SIG-M5 treated with dmso at 0.1 percent for 504 hours (cell line): ENCODE results near the gene BRD2.

Experiments
- DNase-seq: peaks from one replicate; lab custom pipeline; 2025; ENCODE audit not compliant: unreplicated experiment; lab: John Stamatoyannopoulos, UW

BRD2 gene

DNA sequence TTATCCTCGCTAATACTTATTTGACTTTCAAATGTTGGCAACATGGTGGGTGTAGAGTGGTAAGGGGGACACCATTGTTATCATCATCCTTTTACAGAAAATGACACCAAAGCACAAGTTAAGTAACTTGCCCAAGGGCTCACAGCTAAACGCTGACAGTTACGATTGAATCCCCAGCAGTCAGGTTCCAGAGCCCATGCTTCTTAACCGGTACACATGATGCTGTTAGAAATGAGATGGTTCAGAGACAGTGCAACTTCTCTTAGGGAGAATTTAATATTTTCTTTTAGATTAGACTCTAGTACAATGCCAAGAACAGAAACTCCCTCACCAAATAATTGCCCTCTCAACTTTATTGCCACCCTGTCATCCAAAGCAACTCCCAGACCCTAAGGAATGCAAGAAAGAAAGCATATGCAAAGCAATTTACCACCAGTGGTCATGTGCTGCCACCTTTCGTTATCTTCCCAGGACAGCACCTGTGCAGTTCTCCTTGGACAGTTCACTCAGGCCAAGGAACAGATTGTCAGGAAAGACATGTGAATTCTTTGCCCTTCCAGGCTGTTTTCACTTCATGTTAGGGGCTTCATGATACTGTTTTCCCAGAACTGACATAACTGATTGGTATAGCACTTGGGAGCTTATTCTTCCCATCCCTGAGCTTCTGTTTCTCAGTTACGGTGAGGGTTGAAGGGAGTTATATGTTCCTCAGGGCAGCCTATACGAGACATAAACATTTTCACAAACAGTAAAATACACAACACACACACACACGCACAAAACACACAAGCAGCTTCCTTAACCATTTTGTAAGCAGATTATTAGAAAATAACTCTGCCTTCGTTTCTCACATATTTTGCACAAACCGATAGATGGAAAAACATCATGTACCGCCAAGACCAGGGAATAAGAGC, 20.6 kb upstream of the BRD2 start:
- peak; percentile 19 for DNase-seq

DNA sequence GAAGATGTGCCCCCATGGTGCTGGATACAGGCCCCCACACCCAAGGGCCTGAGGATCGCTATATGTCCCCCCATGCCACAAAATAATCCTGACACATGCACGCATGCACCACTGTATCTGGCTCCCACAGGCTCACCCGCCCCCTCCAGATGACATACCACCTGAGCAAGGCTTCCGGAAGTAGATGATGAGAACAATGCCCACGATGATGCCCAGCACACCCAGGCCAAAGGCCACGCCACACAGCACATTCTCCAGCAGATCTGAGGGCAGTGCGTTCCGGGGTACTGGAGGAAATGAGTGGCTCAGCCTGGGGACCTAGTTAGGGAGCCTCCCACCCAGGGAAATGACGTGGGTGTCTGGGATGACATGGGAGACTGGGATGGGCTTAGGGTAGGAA, 19.3 kb upstream of the BRD2 start:
- no peak for DNase-seq

DNA sequence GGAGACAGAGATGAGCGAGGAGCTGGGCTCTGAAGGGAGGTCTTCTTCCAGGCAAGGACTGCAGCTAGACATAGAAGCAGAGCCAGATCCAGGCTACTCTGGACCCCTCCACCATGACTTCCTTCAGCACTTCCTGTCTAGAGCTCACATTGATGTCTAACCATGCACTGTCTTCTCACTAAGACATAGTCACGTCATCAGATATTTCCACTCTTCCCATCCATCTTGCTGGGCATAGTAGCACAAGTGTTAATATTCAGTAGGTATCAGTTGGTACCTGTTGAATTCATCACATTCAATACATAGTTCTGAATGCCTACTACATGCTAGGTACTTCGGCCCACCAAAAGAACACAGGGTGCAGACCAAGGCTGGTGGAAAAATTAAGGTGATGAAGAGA, 18.4 kb upstream of the BRD2 start:
- DNase-seq, result no peak

DNA sequence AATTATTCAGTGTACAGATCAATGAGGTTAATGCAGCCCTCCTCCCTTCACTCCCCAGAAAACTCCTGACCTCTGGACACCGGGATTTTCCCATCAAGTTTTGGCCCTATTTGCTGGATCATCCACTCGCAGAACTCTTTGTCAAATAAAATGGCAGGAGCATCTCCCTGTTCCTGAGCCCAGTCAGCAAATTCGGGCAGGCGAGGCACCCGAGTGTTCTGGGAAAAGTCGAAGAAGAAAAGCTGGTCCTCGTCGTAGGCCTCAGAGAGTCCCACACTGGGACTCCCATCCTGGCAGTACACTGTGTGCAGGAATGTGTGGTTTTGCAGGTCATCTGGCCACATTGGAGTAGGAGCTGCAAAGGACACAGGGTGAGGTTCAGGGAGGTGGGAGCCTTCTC, 17.9 kb upstream of the BRD2 start:
- no peak for DNase-seq

DNA sequence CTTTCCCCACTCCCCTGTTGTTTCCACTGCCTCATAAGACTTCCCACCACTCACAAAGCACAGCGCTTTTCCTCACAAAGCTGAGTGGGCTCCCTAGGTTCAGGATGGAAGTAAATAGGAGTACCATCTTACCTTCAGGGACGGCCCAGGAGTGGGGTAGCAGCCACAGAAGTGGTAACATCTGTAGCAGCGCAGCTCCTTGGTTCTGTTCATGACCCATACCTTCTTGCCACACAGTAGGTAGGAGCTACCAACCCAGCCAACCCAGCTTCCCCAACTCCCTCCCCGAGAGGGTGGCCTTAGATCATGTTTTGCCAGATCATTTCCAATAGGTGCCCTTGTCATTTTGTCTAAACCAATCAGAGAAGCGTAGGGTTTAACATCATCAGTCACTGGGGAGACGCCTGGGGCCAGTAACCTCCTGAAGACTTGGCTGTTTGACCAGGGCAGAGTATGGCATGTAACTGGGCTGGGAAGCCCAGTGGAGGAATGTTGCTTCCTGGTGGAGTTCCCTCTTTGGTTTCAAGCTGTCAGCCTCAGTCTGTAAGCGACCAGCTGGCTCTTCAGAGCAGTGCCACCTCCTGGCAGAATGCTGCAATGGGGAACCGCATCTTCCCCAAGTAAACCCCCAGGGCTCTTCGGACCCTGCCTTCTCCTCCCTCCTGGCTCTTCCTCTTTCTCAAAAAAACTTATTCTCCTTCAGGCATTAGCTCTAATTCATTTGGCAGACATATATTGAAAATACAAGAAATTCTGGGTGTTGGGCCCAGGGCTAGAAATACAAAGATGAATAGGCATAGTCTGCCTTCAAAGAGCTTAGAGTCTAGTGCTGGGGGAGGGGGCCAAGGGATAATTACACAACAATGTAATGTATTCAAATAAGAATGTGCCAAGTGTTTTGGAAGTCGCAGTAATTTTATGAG, 15.3 kb upstream of the BRD2 start, which contains the start of gene HLA-DMA:
HLA-DMA (minus strand) TSS at position 281 of the 923 bp plus-strand sequence; CDS start at position 220, 61 bp downstream.
- peak; percentile 91 for DNase-seq

DNA sequence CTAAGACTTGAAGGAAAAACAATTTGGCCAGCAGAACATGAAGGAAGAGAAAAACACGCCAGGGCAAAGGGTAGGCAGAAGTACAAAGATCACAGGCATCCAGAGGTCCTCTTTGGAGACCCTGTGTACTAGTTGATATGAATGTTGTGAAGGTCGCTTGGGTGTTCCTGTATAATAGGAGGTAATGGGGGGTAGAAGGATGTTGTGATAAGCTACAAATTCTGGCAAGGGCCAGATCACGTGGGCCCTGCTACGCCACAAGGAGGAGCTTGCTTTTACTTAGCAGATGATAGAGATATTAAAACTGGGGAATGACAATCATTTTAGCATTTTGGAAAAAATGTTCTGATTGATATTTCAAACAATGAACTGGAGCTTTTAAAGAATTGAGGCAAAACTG, 14.6 kb upstream of the BRD2 start:
- no peak for DNase-seq

DNA sequence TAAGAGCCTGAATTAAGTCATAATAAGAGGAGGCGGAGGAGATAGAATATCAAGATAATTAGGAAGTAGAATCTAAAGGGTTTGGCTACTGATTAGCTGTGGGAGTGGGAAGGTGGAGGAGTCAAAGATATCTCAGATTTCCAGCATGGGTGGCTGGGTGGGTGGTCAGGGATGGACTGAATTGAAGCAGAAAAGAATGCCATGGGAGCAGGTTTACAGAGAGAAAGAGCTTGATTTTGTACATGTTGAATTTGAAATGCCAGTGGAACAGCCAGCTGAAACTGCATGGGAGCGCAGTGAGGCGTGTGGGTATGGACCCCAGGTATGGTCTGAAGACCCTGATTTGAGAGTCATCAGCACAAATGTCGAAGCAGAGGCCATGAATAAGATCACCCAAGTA, 14.1 kb upstream of the BRD2 start:
- no peak for DNase-seq

DNA sequence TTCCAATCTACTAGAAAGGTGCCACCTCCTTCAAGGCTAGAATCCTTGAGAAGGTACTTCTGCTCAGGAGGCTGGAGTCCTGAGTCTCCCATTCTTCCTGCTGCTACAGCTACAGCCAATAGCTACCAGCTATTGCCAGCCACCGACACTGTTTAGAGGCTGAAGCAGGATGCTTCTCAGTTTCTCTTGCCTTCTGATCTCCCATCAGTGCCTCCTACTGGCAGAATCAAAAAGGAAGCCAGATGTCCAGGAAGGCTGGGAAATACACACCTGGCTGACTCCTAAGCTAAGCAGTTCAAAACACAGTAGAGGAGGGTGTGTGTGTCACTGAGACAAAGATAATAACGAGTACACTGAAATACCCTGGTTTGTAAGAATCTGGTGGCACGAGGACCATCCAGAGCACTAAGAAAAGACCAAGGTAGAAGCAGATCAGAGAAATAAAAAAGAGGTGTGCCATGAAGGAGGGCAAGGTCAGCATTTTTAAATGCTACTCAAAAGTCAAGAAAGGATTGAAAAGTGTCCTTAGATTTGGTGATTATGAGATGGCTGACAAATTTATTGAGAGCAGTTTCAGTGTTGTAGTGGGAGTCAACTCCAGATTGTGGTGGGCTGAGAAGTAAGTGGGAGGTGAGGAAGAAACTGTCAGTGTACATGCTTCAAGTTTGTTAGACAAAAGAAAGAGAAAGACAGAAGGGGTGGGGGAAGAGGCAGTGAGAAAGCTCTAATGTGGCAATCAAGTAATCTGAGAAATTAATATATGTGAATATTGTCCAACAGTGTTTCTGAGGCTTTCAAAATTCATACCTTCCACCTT, 13.2 kb upstream of the BRD2 start:
- no peak for DNase-seq

DNA sequence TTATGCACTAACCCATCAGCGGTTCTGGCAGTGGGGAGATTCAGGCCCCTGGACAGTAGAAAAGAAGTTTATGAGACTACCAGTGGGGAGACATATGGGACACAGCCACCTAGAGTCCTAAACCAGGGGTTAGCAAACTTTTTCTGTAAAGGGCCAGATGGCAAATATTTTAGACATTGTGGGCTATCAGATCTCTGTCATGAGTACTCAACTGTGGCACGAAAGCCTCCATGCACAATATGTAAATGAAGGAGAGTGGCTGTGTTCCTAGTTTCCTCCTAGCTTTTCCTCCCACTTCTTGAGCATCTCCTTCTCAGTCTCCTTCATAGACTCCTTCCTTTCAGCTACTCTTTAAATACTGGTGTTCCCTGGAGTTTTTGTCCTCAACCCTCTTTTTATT, 12.2 kb upstream of the BRD2 start:
- no peak for DNase-seq

DNA sequence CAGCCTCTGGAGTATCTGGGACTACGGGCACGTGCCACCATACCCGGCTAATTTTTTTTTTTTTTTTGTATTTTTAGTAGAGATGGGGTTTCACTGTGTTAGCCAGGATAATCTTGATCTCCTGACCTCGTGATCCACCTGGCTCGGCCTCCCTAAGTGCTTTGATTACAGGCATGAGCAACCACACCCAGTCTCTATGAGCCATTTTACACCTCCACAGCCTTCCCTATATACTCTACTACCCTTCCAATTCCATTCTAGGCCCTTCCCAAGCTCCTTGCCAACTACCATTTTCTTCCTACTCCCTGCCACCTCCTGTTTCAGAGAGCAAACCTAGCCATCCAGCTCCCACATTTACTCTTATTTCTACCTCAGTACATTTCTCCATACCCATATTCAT, 7.8 kb upstream of the BRD2 start:
- DNase-seq, result no peak

DNA sequence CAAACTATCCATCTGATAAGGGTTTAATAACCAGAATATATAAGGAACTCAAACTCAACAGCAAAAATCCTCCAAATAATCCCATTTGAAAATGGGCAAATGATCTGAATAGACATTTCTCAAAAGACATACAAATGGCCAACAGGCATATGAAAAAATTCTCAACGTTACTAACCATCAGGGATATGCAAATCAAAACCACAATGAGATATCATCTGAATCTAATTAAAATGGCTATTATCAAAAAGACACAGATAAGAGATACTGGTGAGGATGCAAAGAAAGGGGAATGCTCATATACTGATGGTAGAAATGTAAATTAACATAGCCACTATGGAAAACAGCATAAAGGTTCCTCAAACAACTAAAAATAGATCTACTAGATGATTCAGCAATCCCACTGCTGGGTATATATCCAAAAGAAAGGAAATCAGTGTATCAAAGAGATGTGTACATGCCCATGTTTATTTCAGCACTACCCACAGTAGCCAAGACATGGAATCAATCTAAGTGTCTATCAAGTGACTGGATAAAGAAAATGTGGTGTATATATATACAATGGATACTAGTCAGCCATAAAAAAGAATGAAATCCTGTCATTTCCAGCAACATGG, 6.1 kb upstream of the BRD2 start:
- DNase-seq, result no peak

DNA sequence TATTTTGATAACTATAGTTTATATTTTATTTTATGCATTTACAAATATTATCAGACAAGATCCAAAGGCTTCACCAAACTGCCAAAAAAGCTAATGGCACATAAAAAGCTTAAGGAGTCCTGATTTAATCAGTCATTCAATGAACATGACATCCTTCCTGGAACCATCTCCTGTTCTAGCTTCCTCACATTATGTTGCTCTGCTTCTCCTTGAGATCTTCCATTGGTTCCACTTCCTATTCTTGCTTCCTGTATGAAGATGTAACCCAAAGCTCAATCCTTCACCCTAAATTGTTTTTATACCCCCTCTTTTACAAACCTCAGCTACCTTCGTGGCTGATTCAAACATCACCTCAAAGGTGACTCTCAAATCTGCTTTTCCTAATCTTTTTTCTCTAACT, 4.5 kb upstream of the BRD2 start:
- no peak for DNase-seq

DNA sequence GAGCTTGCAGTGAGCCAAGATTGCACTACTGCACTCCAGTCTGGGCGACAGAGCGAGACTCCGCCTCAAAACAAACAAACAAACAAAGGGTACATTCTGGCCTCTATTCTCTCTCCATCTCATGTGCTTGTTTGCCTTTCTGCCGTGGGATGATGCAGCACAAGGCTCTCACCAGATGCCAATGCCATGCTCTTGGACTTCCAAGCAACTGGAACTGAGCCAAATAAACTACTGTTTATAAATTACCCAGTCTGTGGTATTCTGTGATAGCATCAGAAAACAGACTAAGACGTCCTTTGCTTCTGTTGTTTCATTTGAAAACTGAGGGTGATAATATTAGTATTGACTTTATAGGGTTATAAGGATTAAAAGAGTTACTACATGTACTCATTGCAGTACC, 3.6 kb upstream of the BRD2 start:
- no peak for DNase-seq

DNA sequence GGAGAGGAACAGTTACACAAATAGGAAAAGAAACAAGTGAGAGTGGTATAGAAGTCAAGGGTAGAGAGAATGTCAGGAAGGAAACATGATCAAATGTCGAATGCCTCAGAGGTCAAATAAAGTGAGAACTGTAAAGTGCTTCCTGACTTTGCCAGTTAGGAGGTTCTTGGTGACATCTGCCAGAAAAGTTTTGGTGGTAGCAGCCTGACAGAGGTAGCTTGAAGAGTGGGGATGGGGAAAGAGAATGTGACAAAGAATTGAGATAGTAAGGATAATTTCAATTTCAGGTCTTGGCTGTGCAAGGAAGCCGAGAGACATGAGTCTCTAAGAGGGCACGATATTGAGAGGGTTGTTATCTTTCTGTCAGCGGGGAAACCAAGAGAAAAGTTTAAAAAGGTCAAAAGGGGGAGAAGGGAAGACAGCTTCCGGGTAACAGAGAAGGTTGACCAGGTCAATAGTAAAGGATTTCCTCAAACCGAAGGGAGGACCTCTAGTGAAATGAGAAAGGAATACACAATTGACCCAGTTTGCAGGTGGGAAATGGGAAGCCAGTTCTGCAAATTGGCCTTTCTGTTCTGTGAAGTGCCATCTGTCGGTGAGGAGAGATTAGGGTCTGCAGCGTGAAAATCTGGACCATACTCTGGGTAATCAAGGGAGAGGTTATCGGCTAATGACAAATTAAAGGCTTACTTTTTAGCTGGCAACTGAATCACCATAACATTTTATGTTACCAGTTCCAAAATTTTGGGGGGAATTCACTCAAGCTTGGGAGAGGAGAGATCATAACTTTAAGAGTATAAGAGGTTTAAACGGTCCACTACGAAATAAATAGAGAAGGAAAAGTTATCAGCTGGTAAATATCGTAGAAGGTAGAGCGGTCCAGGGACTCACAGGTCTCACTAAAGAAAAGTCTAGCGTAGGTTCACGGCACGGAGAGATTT, 973 bp upstream of the BRD2 start:
- peak; percentile 70 for DNase-seq

DNA sequence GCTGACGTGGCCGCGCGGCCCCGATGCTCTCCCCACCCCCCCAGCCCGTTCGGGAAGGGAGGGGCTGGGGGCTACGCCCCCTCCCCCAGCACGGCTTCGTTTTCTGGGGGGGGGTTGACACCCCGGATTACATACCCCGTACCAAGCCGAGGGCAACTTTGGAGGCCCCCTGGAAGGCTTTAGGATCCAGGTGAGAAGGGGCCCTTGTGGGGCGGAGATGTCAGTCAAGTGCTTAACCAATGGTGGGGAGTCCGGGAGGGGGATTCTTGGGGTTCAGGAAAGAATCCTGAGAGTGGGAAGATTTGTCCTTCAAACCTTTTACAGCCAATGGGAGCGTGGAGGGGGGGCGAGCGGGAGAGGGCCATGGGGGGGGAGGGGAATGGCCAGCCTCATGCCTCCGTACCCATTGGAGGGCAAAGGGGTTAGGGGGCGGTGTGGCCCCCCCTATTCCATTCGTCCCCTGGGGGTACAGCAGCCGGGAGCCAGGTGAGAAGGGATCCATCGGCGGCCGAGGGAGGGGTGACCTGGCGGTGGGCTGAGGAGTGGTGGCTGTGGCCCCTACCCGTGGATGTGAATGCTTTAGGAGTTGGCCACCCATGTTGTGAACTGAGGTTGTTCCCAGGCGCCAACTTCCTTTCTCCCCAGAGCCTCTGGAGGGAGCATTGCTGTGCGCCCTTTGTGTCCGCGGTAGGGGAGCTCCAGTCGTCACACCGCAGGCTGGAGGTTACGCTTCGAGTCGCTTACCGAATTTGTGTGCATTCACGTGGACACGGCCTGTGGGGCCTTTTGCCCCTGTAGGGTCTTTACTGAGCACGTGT, 682 bp downstream of the BRD2 start:
- DNase-seq, result peak; percentile 78

DNA sequence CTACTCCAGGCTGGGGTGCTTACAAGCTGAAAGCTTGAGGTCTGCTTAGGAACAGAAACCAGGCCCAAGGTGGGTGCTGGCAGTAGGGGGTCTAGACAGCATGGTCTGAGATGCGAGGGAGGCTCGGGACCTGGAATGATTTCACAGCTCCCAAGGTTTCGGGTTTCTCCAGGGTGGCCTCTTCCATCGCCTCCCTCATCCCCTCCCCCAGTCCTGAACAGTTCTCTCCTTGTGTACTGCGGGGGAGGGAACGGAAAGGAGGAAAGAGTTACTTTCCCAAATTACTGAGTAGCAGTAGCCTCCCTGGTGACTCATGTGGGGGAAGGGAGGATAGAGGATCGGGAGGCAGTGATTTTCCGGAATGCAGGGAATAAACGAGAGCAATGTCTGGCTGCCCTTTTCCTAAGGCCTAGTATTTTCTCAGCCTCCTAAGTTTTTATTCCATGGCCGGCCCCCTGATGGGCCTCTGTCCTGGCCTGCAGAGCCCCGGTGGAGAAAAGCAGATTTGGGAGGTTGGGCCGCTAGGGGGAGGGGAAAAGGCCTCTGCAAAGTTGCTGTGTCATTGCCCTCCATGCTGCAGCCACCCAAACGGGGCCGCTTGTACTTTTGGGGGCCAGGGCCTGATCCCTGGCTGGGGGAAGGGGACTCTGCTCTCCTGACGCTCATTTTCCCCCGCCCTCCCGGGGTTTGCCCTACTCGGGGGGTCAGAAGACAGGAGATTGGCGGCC, 1.5 kb downstream of the BRD2 start:
- peak; percentile 85 for DNase-seq

DNA sequence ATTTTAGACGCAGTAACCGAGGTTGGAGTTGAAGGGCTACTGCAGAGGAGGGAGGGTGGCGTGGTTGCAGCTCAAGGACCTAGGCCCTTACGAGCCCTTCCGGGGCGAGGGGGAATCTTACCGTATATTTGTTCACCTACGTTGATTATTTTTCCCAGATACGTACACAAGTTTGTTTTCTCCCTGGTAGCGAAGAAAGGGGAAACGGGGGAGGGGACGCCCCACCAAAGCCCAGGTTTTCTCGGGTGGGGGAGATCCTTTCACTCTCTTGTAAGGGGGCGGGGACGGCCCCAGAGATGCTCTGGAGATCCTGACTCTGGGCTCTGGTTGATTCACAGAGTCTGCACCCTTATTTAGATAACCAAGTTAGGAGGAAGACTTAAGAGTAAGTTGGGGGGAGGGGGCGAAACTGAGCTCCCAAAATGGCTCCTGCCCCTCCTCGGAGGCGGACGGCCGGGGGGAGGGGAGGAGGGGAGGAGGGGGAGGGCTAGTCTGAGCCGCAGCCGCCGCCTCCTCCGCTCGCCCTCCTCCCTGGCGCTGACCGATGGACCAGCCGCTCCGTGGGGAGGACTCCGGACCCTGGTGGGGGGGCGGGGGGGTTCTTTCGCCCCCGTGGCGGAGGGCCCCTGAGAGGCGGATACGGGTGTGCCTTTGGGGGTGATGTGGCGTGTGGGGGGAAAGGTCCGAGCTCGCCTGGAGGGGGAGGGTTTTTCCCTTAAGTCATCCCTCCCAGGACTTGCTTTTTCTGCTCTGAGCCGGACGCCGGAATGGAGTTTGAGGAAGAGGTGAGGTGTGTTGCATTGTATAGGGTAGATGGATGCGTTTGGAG, 2.2 kb downstream of the BRD2 start:
- peak; percentile 72 for DNase-seq
